NCI-H128 (cell line): ENCODE results near the gene LYRM2.

Source experiments
- DNase-seq: peaks from one replicate; lab custom pipeline; 2025; ENCODE audit not compliant: unreplicated experiment; lab: John Stamatoyannopoulos, UW

Gene LYRM2

DNA sequence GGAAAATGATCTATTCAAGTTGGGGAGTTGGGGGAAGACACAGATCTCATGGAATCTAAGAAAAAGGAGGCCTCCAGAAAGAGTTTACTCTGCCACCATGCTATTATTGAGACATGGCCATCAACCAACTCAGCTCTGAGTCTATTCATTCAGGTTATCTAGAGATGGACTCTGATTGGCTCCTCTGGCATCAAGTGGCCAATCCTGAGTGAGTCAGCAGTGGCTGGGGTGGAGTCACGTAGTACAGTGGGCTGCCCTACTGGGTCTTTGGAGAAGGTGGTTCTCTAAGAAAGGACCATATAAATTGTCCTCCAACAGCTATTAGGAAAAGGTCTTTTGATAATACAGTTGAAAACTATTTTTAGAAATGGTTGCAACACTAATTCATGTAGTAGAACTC, 42.1 kb downstream of the LYRM2 start:
- DNase-seq = no peak

DNA sequence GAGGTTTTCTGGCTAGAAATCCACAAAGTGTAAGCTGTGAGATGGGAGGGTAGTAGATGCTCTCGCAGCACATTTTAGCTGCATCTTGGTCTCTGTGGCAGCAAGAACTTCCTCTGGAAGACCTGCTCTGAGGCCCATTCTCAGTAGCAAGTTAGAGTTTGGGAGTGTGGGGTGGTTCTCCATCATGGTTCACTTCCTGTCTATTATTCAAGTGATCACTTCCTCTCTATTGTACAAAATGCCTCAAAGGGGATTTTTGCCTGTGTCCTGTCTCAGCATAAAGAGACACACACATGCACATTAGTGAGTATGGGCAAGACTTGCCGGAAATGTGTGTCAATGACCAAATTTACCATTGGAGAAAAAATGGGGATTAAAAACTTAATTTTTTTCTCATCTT, 42.5 kb downstream of the LYRM2 start:
- DNase-seq = no peak

DNA sequence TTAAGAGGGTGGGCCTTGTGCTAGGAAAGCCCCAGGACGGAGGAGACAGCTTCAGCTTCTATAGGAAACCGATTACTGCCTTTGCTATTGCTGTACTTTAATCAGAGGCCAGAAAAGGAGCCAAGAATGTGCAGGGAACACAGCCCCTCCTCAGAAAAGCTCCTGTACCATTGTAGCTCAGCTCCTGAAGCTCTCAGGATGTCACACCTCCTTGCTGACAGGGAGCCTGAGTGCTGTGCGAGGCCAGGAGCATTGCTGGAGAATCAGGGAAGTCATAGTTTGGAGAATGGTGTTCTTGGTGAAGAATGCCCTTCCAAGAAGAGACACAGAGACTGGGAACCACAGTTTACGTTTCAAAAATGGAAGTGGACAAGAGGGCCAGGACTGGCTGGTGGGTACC, 46.8 kb downstream of the LYRM2 start:
- DNase-seq = no peak

DNA sequence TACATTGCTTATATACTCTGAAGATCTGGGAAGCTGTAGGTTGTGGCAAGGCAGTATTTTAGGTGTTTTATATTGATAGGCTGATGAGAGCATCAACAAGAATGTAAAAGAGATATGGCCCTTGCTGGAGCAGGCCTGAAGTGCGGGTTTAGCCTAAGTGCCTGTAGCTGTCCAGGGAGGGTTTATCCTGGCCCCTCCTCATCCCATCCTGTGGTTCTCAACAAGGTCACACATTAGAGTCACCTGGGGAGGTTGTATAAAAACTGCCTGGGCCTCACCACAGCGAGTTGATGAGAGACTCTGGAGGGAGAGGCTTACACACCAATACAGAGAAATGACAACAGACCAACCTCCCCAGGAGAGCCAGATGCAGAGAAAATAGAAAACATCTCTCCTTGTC, 48.4 kb downstream of the LYRM2 start:
- no peak for DNase-seq

DNA sequence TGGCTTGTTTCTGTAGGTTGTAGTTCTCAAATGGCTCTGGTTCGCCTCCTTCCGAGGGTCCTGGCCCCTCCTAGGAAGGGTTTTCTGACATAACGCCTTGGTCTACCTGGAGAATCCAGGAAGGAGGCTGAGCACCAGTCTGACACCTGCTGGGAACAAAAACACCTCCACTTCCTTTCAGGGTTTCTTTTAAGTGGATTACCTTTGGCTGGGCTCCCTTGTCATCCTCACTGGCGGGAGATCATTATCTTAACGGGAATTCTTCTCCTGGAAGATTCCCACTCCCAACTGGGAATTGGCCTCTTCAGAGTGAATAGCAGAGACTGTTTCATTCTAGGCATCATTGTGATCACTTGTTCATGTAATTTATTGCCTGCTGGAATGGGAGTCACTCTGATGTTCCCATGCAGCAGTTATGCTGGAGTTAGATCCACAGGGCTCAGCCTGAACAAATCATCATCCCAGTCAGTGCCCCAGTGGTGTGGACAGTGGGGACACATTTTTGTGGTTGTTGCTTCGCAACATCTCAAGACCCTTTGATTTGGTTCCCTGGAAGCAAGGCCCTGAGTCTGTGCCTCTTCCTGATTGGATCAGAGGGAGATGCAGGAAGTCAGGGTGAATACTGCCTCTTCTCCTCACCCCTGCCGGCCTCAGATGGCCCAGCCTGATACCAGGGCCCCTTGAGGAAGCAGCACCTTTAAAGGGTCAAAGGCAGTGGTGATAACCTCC, 49.1 kb downstream of the LYRM2 start:
- no peak for DNase-seq

DNA sequence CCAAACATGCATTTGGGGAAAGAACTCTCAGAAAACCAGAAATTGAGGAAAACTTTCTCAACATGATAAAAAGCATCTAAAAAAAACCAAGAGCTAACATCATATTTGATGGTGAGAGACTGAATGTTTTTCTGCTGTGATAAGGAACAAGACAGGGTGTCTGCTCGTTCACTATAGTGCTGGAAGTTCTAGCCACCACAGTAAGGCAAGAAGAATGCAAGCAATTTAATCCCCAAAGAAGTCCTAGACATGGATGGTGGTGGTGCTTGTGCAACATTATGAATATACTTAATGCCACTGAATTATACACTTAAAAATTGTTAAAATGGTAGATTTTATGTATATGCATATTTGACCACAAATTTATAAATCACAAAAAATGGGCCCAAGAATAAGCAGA, 53.4 kb downstream of the LYRM2 start:
- DNase-seq = no peak

DNA sequence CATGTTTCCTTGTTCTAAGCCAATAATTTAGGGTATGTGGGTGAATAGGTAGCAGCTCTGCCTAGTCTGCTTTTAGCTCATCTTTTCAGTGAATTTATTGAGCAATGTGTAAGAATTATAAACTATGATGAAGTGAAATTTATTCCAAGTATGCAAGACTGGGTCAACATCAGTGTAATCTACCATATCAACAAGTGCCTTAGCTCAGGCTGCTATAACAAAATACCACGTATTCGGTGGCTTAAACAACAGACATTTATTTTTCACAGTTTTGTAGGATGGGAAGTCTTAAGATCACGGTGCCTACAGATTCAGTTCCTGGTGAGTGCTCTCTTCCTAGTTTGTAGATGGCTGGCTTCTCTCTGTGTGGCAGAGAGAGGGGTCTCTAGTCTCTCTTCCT, 54.0 kb downstream of the LYRM2 start:
- DNase-seq = no peak

DNA sequence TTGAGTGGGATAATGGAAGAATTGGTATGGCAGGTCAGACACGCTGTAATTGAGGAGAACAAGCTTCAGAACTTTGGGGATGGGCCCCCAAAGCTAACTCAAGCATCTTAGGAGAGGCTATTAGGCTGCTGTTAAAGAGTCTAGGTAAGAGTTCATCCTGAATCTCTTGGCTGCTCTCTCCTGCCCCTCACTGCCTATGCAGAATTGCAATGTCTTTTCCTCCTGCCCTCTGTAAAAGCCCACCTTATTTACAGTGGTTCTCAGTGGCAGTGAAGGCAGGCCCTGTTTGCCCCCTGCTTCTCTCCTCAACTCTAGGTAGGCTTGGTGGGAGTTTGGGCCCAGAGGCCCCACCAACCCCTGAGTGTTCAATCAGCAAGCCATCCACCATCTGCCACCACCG, 55.0 kb downstream of the LYRM2 start:
- no peak for DNase-seq

DNA sequence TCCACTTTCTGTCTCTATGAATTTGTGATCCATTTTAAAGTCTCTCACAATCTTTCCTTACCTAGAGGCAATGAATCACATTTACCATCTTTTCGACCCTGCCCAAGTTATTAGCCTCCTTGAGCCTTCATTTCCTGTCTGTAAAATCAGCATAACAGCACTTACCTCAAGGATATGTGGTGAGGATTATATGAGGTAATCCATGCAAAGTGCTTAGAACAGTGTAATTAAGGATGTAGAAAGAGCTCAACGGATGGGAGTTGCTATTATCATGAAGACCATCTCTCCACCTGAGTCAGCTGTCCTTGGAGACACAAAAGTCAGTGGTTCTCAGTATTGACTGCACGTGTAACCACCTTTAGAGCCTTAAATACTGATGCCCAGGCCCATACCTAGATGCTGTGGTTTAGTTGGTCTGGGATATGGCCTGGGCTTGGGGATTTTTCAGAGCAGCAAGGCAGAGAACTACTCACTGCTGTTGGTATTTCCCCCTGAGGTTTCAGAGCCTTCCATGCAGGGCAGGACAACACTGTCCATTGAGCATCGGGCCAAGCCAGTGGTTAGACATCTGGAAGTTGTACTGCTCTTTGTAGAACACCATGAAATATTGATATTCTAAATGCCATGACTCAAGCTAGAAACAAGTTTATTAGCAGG, 55.8 kb downstream of the LYRM2 start:
- no peak for DNase-seq

DNA sequence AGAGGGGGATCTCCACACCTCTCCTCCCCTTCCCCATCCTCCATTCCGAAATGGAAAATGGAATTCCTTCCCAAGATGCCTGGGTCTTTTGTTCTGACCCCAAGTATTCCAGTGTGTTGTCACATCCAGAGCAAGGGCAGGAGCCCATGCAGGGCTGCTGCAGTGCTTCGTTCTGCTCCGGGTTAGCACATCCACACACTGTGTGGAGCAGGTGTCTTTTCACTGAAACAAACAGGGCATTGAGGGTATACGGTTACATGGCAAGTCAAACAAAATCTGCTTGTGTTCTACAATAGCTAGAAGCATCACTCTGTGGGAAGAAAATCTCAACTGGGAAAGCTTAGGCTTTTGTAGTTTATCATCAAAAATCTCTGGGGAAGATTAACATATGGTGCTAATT, 56.9 kb downstream of the LYRM2 start:
- DNase-seq = peak; percentile 44

DNA sequence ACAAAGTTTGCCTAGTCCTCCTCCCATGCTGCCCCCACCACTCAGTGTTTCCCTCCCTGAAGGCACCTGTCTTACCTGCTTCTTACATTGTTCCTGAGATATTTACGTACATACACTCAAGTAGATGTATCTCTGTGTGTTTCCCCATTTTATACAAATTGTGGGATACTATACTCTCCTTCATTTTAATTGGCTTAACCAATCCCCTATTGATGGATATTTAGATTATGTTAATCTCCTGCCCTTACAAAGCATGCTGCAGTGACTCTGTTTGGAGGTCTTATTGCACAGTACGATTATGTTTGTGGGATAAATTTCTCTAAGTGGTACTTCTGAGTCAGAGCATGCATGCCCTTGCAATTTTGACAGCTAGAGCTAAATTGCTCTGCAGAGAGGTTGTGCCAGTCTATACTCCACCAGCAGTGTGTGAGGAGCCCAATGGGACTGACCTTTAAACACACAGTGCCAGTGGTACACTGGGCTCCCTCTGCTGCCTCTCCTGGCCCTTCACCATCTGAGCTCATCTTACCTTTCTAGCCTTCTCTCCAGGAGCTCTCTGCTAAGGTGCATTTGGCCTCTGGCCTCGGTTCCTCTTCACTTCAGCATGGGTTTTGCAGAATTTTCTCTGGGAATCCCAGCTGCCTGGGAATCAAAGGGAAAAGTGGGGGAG, 57.4 kb downstream of the LYRM2 start:
- no peak for DNase-seq

DNA sequence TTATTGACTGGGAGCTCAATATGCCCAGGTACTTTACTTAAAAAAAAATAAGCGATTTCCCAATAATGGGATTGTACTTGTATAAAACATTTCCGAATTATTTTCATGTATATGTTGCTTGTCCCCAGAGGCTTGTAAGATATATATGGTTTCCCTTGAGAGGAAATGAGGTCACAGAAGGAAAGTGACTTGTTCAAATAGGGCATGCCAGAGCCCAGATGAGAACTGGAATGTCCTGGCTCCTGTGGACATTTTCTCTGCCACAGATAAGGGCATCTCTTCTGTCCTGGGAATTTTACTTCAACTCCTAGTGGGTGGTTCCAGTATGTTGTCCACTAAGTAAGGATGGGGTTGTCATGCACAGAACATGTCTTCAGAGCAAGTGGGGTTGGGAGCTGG, 63.0 kb downstream of the LYRM2 start:
- no peak for DNase-seq

DNA sequence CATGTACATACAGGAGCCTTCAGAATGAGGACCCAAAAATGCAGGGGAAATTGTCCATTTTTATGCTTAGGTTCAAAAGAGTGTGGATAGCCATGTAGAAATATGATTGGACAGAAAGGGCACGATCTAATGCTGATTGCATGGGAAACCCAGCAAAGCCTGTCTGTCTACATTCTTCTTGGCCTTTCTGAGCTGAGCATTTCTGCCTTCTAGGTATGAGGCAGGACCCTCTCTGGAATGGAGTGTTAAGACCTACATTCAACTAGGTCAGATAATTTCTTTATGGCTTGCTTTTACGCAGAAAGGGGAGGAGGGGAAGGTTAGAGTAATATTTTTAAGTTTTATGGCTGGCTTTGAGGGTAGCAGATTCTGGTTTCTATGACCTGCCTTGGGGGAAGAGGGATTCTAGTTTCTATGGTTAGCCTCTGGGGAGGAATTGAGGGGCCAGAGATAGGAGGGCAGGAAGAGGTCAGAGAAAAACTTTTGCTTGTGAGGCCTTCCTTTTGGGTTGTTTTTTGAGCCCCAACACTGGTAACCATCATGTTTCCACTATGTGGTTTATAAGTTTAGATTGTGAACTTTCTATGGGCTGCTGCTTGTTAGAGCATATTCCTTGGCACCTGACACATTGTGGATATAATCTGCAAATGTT, 63.5 kb downstream of the LYRM2 start:
- no peak for DNase-seq

DNA sequence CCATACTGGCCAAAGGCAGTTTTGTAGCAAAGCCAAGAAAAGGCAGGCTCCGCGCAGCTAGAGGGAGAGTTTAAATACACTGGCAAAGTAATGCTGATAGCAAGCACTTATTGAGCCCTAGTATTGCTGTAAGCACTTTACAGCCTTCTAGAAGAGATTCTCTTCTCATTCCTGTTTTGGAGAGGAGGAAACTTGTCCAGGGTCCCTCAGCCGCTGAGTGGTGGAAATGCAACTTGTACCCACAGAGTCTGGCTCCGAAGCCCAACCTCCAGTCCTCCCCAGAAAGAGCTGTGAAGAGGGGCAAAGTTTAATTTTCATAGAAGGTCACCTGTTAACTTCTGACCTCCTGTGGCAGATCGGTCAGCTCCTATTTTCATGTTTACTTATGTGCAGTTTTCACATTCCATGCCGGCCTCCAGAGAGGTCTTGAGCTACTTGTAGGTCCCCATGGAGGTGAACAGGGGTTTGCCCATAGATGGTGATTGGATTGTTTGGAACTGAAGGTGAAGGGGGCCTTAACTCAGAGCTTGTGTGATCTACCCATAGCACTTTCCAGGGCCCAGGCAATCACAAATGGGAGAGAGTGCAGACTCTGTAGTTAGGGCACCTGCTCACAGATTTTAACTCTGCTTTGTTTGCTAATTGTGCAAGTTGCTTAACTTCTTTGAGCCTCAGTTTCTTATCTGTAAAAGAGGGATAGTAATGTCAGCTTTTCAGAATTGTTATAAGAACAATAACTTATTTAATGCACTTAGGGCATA, 70.7 kb downstream of the LYRM2 start:
- no peak for DNase-seq

DNA sequence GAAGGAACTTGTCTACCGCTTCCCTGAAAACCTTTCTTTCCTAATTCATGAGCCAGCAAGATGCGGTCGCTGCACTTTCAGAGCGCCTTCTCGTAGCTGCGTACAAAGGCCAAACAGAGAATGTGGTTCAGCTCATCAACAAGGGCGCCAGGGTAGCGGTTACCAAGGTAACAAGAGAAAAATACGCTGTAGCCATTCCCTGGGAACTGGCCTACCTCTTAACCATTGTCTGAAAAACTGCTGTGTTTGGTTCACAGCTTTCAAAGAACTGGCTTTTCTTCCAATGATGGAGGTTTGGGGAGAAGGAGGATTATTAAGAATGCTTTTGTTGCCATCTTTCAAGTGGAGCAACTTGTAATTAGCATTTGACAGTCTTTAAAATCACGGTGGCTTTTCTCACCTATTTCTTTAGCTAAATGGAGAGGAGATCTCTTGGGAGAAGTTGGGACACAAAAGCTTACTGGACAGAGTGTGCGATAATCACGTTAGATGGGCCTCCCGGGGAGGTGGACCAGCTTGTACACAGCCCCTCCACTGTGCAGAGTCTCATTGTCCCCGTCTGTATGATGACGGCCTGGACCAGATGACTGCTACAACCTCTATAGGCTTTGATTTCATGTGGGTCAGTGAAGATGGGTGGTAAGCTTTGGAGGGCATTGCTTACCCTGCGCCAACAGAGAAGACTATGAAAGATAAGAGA, 71.5 kb downstream of the LYRM2 start:
- no peak for DNase-seq

DNA sequence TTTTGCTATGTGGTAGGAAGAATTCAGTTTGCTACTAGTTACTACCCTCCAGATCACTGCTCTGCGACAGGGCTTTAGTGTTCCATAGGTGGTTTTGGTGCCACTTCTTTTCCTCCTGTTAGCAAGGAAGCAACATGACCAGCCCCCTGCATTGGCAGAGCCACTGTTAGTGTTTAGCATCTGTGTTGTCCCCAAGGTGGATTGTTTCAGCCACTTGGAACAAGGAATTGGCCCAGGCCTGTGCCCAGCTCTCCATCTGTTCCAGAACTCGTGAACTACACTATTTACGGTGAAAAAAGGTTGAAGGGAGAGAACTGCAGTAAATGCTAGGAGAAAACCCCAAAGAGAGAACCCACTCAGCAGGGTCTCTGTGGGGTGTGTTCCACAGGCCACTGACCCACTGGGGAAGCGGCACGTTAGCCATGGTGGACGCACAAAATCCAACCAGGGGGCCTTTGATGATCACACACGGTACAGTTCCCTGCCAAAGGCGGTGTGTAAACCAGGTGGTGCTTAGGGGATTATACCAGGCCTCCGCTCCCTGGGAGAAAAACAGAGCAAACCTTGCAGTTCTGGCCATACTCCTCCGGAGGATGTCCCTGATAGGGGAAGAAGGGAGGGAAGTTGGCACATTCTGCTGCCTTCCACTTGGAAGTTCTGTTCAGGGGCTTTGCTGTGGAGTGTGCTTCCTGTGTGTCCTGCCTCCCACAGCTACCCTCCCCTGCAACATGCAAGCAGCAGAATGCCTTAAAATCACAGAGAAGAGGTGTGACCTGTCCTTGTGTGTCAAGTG, 72.3 kb downstream of the LYRM2 start:
- no peak for DNase-seq

DNA sequence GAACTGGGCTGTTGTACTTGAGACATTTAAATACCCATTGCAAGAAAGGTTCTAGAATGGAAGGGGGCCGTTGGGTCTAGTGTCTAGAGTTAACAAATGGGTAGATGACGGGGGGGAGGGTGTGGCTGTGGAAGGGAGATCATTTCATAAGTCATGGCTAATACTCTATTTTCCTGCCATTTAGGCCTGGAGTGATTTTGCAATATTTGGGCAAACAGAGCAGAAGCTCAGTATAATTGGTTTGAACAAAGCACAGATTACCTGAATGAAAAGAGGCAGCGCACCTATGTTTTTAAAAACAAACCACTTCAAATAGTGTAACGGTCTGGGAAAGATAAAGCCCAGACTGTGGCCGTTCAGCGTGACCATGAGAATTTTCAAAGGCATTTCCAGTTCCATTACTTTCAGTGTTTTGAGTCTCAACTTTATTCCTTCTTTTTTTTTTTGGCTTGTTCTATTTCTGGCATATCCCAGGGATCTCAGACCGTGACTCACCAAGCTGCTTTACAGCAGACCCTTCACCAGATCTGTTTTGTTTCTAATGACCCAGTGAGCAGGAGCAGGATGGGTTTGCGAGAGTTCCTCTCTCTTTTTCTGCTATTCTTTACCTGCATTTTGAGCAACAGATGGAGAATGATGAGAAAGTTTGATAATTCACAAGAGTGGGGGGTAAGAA, 73.7 kb downstream of the LYRM2 start:
- DNase-seq = no peak

DNA sequence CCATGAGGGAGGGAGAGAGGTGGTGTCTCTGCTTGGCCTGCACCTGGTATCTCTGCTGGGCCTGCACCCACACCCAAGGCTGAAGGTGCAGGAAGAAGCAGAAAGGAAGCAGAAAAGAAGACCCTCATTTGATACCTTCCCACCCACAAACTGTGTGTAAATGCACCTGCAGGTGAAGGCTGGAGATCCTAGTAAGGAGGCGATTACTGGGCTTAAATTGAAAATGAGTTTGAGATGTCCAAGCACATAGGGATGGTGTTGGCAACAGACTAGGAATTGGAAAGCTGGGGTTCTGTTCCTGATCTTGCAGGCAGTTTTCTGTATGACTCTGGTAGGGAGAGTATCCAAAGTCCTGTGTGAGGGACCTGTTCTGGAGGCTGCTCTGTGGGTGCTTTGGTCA, 74.7 kb downstream of the LYRM2 start:
- DNase-seq = no peak
